WTC11 (cell line): Measurements from ENCODE around the gene IPPK. TPM values are rescaled to one million over a fixed set of nuclear protein-coding genes. Genes with fewer than 3 reads are reported as not detected.

Experiments used
- ATAC-seq: fragments of 200-7000 bp; cut with Tn5 transposase; 2 replicates; pipeline ENCODE4 v1.10.0; 2021; ENCODE audit warnings: mild to moderate bottlenecking, moderate library complexity
- CTCF ChIA-PET: fragments of 300-600 bp; sonication (Branson Sonifier 250); formaldehyde crosslinking; loops from one replicate; lab custom pipeline; 2021; ENCODE audit warnings: antibody characterized with exemption; lab: Charles Lee
- POLR2A ChIA-PET: fragments of 350-600 bp; sonication (Branson Sonifier 250); formaldehyde crosslinking; loops from one replicate; lab custom pipeline; 2021; ENCODE audit warnings: antibody characterized with exemption; lab: Charles Lee
- DNase-seq: peaks from one replicate; pipeline ENCODE4 v3.0.0; 2021; ENCODE audit warnings: low spot score
- H3K27ac Mint-ChIP-seq: 2 replicates; pipeline ENCODE4 v1.8.0; 2021; ENCODE audit warnings: mixed read lengths
- H3K27me3 Mint-ChIP-seq: 2 replicates; pipeline ENCODE4 v1.8.0; 2021; ENCODE audit warnings: low read depth, mild to moderate bottlenecking, moderate library complexity, mixed read lengths
- H3K36me3 Mint-ChIP-seq: 2 replicates; pipeline ENCODE4 v1.8.0; 2021; ENCODE audit warnings: mixed read lengths
- H3K4me1 Mint-ChIP-seq: 2 replicates; pipeline ENCODE4 v1.8.0; 2022; ENCODE audit warnings: mixed read lengths
- H3K4me3 Mint-ChIP-seq: 2 replicates; pipeline ENCODE4 v1.8.0; 2021; ENCODE audit warnings: mild to moderate bottlenecking, moderate library complexity, mixed read lengths
- H3K9me3 Mint-ChIP-seq: 2 replicates; pipeline ENCODE4 v1.8.0; 2021; ENCODE audit warnings: mixed read lengths
- ATF2 ChIP-seq: sonication (generic); formaldehyde crosslinking; IDR thresholded peaks from 2 replicates; pipeline ENCODE4 v1.8.1; 2022; ENCODE audit warnings: low read depth, missing genetic modification reagents, borderline replicate concordance
- CBFB ChIP-seq: sonication (generic); formaldehyde crosslinking; IDR thresholded peaks from 2 replicates; pipeline ENCODE4 v1.8.1; 2022; ENCODE audit warnings: mild to moderate bottlenecking, low read depth, missing genetic modification reagents
- EMX1 ChIP-seq: fragments of 250-450 bp; sonication (Bioruptor Pico); IDR thresholded peaks from 2 replicates; pipeline ENCODE4 v1.8.0; 2021; ENCODE audit warnings: mild to moderate bottlenecking
- FOXP1 ChIP-seq: sonication (generic); formaldehyde crosslinking; IDR thresholded peaks from 2 replicates; pipeline ENCODE4 v1.8.0; 2022; ENCODE audit warnings: missing genetic modification reagents, mild to moderate bottlenecking, moderate library complexity, borderline replicate concordance
- MXD4 ChIP-seq: fragments of 250-450 bp; sonication (Bioruptor Pico); IDR thresholded peaks from 2 replicates; pipeline ENCODE4 v1.8.0; 2021; ENCODE audit warnings: mild to moderate bottlenecking, moderate library complexity, borderline replicate concordance
- NFYB ChIP-seq: sonication (generic); formaldehyde crosslinking; conservative IDR thresholded peaks from 2 replicates; pipeline ENCODE4 v1.8.0; 2022; ENCODE audit warnings: low read depth, missing genetic modification reagents
- NR3C1 ChIP-seq: sonication (generic); formaldehyde crosslinking; conservative IDR thresholded peaks from 2 replicates; pipeline ENCODE4 v1.8.1; 2023; ENCODE audit warnings: low read depth, mild to moderate bottlenecking, missing genetic modification reagents
- ZNF121 ChIP-seq: sonication (generic); formaldehyde crosslinking; IDR thresholded peaks from 2 replicates; pipeline ENCODE4 v1.8.0; 2023; ENCODE audit warnings: missing genetic modification reagents
- ZNF138 ChIP-seq: sonication (generic); formaldehyde crosslinking; conservative IDR thresholded peaks from 2 replicates; pipeline ENCODE4 v1.8.1; 2022; ENCODE audit warnings: mild to moderate bottlenecking, moderate library complexity, missing genetic modification reagents
- ZNF219 ChIP-seq: sonication (generic); formaldehyde crosslinking; IDR thresholded peaks from 2 replicates; pipeline ENCODE4 v1.8.0; 2023; ENCODE audit warnings: missing genetic modification reagents, mild to moderate bottlenecking, borderline replicate concordance
- ZNF512 ChIP-seq: sonication (generic); formaldehyde crosslinking; IDR thresholded peaks from 2 replicates; pipeline ENCODE4 v1.8.1; 2022; ENCODE audit warnings: missing genetic modification reagents, borderline replicate concordance
- total RNA-seq: library from RNA; stranded (reverse); gene quantifications from 3 replicates; pipeline ENCODE4 v1.2.3, GENCODE V29; 2021
- TF ChIP-seq, protein P1 (sequence below): sonication (generic); formaldehyde crosslinking; IDR thresholded peaks from 2 replicates; pipeline ENCODE4 v1.8.1; 2022; ENCODE audit warnings: mild to moderate bottlenecking, moderate library complexity, missing genetic modification reagents
- TF ChIP-seq, protein P2 (sequence below): sonication (generic); formaldehyde crosslinking; IDR thresholded peaks from 2 replicates; pipeline ENCODE4 v1.8.0; 2023; ENCODE audit warnings: missing genetic modification reagents, mild to moderate bottlenecking, borderline replicate concordance
- TF ChIP-seq, protein P3 (sequence below): fragments of 250-450 bp; sonication (Bioruptor Pico); IDR thresholded peaks from 2 replicates; pipeline ENCODE4 v1.9.0; 2021; ENCODE audit warnings: mild to moderate bottlenecking, borderline replicate concordance
- TF ChIP-seq, protein P4 (sequence below): fragments of 250-450 bp; sonication (Bioruptor Pico); conservative IDR thresholded peaks from 2 replicates; pipeline ENCODE4 v1.9.0; 2021; ENCODE audit warnings: mild to moderate bottlenecking
- TF ChIP-seq, protein P5 (sequence below): fragments of 250-450 bp; sonication (Bioruptor Pico); IDR thresholded peaks from 2 replicates; pipeline ENCODE4 v1.9.0; 2021; ENCODE audit warnings: moderate library complexity, mild to moderate bottlenecking, inconsistent platforms, borderline replicate concordance
- TF ChIP-seq, protein P6 (sequence below): sonication (generic); formaldehyde crosslinking; IDR thresholded peaks from 2 replicates; pipeline ENCODE4 v1.8.1; 2023; ENCODE audit warnings: mild to moderate bottlenecking, missing genetic modification reagents, moderate library complexity
- TF ChIP-seq, protein P7 (sequence below): sonication (generic); formaldehyde crosslinking; IDR thresholded peaks from 2 replicates; pipeline ENCODE4 v1.8.0; 2022; ENCODE audit warnings: mild to moderate bottlenecking, missing genetic modification reagents

Gene IPPK
- total RNA-seq, 1 experiment from 2014 or later = 8.6 TPM

DNA sequence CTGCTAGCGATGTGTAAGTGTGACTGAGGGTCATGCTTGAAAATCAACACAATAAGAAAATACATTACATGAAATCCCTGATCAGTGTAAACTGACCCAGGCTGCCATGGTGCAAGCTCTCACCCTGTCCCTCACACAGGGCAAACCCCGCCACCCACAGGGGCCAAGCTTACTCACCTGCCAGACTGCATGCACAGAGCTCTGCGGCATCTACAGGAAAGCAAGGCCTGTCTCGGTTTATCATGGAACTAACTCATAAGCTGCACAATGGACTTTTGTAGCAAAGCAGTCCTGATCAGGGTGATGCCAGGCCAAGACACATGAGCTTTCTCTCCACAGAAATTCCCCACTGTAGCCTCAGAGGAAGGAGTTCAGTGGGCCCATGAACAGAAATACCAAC lies 9.7 kb downstream of the IPPK start:
- no peaks in the 10 kb centered on the region for H3K27me3 Mint-ChIP-seq
- no peak for ATAC-seq
- H3K4me3 Mint-ChIP-seq = no peak overlapping the region
- H3K36me3 Mint-ChIP-seq = peaks cover 3% of the 10 kb centered on the region; the same call in 1 of the 2 replicates
- peaks cover 20% of the 10 kb centered on the region for H3K4me1 Mint-ChIP-seq
- ChIA-PET POLR2A (interaction anchor here (0.6 kb wide), 1 partner anchor 11 kb away, joined by 3 read pairs; no protein-coding TSS in a partner anchor), CTCF (interaction anchor here (1.0 to 1.3 kb wide), 4 partner anchors 10 to 127 kb away, joined by 3 to 6 read pairs (median 5); partner anchors contain the start of gene IPPK)
- no peak for DNase-seq
- H3K27ac Mint-ChIP-seq = peak overlapping the region; percentile 91; the same call in 1 of the 2 replicates
- H3K9me3 Mint-ChIP-seq = no peaks in the 10 kb centered on the region
- no peak for TF ChIP-seq ATF2 (CRISPR knock-in tag)
- TF ChIP-seq, protein P1, sequence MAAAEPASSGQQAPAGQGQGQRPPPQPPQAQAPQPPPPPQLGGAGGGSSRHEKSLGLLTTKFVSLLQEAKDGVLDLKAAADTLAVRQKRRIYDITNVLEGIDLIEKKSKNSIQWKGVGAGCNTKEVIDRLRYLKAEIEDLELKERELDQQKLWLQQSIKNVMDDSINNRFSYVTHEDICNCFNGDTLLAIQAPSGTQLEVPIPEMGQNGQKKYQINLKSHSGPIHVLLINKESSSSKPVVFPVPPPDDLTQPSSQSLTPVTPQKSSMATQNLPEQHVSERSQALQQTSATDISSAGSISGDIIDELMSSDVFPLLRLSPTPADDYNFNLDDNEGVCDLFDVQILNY (CRISPR knock-in tag) = no peak
- TF ChIP-seq, protein P2, sequence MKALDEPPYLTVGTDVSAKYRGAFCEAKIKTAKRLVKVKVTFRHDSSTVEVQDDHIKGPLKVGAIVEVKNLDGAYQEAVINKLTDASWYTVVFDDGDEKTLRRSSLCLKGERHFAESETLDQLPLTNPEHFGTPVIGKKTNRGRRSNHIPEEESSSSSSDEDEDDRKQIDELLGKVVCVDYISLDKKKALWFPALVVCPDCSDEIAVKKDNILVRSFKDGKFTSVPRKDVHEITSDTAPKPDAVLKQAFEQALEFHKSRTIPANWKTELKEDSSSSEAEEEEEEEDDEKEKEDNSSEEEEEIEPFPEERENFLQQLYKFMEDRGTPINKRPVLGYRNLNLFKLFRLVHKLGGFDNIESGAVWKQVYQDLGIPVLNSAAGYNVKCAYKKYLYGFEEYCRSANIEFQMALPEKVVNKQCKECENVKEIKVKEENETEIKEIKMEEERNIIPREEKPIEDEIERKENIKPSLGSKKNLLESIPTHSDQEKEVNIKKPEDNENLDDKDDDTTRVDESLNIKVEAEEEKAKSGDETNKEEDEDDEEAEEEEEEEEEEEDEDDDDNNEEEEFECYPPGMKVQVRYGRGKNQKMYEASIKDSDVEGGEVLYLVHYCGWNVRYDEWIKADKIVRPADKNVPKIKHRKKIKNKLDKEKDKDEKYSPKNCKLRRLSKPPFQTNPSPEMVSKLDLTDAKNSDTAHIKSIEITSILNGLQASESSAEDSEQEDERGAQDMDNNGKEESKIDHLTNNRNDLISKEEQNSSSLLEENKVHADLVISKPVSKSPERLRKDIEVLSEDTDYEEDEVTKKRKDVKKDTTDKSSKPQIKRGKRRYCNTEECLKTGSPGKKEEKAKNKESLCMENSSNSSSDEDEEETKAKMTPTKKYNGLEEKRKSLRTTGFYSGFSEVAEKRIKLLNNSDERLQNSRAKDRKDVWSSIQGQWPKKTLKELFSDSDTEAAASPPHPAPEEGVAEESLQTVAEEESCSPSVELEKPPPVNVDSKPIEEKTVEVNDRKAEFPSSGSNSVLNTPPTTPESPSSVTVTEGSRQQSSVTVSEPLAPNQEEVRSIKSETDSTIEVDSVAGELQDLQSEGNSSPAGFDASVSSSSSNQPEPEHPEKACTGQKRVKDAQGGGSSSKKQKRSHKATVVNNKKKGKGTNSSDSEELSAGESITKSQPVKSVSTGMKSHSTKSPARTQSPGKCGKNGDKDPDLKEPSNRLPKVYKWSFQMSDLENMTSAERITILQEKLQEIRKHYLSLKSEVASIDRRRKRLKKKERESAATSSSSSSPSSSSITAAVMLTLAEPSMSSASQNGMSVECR = no peak
- TF ChIP-seq ZNF138 (CRISPR knock-in tag) = no peak
- TF ChIP-seq NFYB (CRISPR knock-in tag) = no peak
- no peak for TF ChIP-seq ZNF219 (CRISPR knock-in tag)
- TF ChIP-seq, protein P3, sequence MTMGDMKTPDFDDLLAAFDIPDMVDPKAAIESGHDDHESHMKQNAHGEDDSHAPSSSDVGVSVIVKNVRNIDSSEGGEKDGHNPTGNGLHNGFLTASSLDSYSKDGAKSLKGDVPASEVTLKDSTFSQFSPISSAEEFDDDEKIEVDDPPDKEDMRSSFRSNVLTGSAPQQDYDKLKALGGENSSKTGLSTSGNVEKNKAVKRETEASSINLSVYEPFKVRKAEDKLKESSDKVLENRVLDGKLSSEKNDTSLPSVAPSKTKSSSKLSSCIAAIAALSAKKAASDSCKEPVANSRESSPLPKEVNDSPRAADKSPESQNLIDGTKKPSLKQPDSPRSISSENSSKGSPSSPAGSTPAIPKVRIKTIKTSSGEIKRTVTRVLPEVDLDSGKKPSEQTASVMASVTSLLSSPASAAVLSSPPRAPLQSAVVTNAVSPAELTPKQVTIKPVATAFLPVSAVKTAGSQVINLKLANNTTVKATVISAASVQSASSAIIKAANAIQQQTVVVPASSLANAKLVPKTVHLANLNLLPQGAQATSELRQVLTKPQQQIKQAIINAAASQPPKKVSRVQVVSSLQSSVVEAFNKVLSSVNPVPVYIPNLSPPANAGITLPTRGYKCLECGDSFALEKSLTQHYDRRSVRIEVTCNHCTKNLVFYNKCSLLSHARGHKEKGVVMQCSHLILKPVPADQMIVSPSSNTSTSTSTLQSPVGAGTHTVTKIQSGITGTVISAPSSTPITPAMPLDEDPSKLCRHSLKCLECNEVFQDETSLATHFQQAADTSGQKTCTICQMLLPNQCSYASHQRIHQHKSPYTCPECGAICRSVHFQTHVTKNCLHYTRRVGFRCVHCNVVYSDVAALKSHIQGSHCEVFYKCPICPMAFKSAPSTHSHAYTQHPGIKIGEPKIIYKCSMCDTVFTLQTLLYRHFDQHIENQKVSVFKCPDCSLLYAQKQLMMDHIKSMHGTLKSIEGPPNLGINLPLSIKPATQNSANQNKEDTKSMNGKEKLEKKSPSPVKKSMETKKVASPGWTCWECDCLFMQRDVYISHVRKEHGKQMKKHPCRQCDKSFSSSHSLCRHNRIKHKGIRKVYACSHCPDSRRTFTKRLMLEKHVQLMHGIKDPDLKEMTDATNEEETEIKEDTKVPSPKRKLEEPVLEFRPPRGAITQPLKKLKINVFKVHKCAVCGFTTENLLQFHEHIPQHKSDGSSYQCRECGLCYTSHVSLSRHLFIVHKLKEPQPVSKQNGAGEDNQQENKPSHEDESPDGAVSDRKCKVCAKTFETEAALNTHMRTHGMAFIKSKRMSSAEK (CRISPR knock-in tag) = no peak
- no peak for TF ChIP-seq NR3C1 (CRISPR knock-in tag)
- no peak for TF ChIP-seq CBFB
- TF ChIP-seq EMX1 (CRISPR knock-in tag) = no peak
- TF ChIP-seq, protein P4, sequence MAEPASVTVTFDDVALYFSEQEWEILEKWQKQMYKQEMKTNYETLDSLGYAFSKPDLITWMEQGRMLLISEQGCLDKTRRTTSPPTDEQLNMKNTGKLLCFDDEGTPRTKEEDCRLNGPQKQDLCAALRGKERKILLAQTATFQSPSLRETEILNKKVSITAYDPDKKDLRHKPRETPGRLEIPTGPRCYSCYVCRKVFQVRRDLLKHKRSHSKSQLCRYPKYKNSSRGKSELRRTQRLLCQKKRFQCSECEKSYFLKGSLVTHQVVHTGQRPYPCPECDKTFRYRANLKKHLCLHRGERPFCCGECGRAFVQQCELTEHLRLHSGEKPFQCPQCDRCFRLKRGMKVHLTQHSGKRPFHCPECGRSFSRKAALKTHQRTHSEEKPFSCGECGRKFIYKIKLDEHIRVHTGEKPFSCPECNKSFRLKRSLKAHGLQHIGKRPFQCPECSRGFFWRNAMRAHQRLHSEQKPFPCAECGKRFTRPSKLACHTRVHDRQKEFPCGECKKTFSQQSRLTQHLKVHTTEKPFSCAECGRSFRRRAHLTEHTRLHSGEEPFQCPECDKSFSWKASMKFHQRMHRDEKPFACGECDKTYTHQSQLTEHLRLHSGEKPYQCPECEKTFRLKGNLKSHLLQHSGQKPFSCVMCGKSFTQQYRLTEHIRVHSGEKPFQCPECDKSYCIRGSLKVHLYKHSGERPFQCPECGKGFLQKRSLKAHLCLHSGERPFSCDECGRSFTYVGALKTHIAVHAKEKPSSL (CRISPR knock-in tag) = no peak
- no peak for TF ChIP-seq MXD4 (CRISPR knock-in tag)
- TF ChIP-seq, protein P5, sequence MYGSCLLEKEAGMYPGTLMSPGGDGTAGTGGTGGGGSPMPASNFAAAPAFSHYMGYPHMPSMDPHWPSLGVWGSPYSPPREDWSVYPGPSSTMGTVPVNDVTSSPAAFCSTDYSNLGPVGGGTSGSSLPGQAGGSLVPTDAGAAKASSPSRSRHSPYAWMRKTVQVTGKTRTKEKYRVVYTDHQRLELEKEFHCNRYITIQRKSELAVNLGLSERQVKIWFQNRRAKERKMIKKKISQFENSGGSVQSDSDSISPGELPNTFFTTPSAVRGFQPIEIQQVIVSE (CRISPR knock-in tag) = no peak
- TF ChIP-seq, protein P6, sequence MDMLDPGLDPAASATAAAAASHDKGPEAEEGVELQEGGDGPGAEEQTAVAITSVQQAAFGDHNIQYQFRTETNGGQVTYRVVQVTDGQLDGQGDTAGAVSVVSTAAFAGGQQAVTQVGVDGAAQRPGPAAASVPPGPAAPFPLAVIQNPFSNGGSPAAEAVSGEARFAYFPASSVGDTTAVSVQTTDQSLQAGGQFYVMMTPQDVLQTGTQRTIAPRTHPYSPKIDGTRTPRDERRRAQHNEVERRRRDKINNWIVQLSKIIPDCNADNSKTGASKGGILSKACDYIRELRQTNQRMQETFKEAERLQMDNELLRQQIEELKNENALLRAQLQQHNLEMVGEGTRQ = no peak
- TF ChIP-seq FOXP1 = no peak
- TF ChIP-seq ZNF121 = no peak
- TF ChIP-seq, protein P7, sequence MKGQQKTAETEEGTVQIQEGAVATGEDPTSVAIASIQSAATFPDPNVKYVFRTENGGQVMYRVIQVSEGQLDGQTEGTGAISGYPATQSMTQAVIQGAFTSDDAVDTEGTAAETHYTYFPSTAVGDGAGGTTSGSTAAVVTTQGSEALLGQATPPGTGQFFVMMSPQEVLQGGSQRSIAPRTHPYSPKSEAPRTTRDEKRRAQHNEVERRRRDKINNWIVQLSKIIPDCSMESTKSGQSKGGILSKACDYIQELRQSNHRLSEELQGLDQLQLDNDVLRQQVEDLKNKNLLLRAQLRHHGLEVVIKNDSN (CRISPR knock-in tag) = no peak
- TF ChIP-seq ZNF512 (CRISPR knock-in tag) = no peak
